Peyer's patch (tissue), 4 donors: ENCODE measurements around the gene IFITM1.

ENCODE experiments used
- CTCF ChIP-seq, 6 experiments: fragments of 450-650 bp in 4 of 6; fragments of 200-600 bp in 2 of 6; sonication (generic) in 1 of 6; IDR thresholded peaks; one replicate each; pipeline ENCODE4 v1.5.1; 2017 to 2019; ENCODE audit warnings: antibody characterized with exemption in 6 of 6, mild to moderate bottlenecking in 3 of 6, moderate library complexity in 1 of 6
- POLR2A ChIP-seq, 2 donors: fragments of 450-650 bp; IDR thresholded peaks; one replicate each; pipeline ENCODE4 v1.5.1; 2017; ENCODE audit warnings: antibody characterized with exemption in 2 of 2, mild to moderate bottlenecking in 2 of 2, moderate library complexity in 2 of 2

GRCh38 chr11:303363-303762 lies 10.5 kb upstream of the IFITM1 start:
- TF ChIP-seq CTCF (IDR thresholded peaks at IDR 0.05): no peak
- TF ChIP-seq POLR2A (IDR thresholded peaks at IDR 0.05): no peak
